SK-N-SH (cell line): Measurements from ENCODE around the gene CNOT4.

Experiments used
- CTCF ChIP-seq: fragments of 200-600 bp; sonication (generic); IDR thresholded peaks from 2 replicates; pipeline ENCODE4 v1.6.1; 2017; ENCODE audit warnings: antibody characterized with exemption, mild to moderate bottlenecking, moderate library complexity
- EP300 ChIP-seq, 2 experiments: IDR thresholded peaks; 2 replicates each; pipeline versions ENCODE4 v1.4.0 to v1.6.1; 2012; ENCODE audit warnings: borderline replicate concordance in 1 of 2, low read depth in 1 of 2, low read length in 1 of 2
- MAX ChIP-seq: IDR thresholded peaks from 2 replicates; pipeline ENCODE4 v1.4.0; 2012; ENCODE audit warnings: low read depth
- RCOR1 ChIP-seq: fragments of 150-350 bp; IDR thresholded peaks from 2 replicates; pipeline ENCODE4 v1.6.1; 2017; ENCODE audit warnings: antibody characterized with exemption, low read length
- TAF1 ChIP-seq: IDR thresholded peaks from 2 replicates; pipeline ENCODE4 v1.6.1; 2012; ENCODE audit warnings: low read depth, mild to moderate bottlenecking, low read length, moderate library complexity, borderline replicate concordance

- TF ChIP-seq EP300 (IDR thresholded peaks at IDR 0.05; ENCODE audit: borderline replicate concordance in 1 of 2, low read depth in 1 of 2, low read length in 1 of 2), result no peak
- no peak for TF ChIP-seq CTCF
- no peak for TF ChIP-seq TAF1
- TF ChIP-seq RCOR1, result no peak
- TF ChIP-seq MAX, result no peak
Measured at GRCh38 chr7:135313971-135314370, 195.9 kb downstream of the CNOT4 start.
